LHCN-M2 (cell line): ENCODE measurements around the gene ZDHHC12. TPM values are rescaled to one million over a fixed set of nuclear protein-coding genes. Genes with fewer than 3 reads are reported as not detected.
A peak's percentile ranks its signal among the peaks of the same experiment; 100 is the strongest.

Experiments
- DNase-seq: peaks from one replicate; pipeline ENCODE4 v3.0.0-alpha.2; 2012; ENCODE audit warnings: low read depth
- total RNA-seq: library from RNA; depleted of rRNA; stranded (reverse); fragments of >200 nt; gene quantifications from 2 replicates; pipeline ENCODE4 v1.2.3, GENCODE V29; 2014

The ZDHHC12 gene
- total RNA-seq, 1 experiment from 2014 or later: 60.5 TPM

- no peak for DNase-seq
Measured at GRCh38 chr9:128729766-128730517, 6.0 kb upstream of the ZDHHC12 start.

- DNase-seq: no peak
Measured at GRCh38 chr9:128729302-128729701, 5.4 kb upstream of the ZDHHC12 start.

- DNase-seq: no peak
Measured at GRCh38 chr9:128728298-128728697, 4.4 kb upstream of the ZDHHC12 start.

- DNase-seq: no peak
Measured at GRCh38 chr9:128727640-128728248, 3.8 kb upstream of the ZDHHC12 start.

- peak; percentile 64 for DNase-seq
Measured at GRCh38 chr9:128724744-128725211, 851 bp upstream of the ZDHHC12 start.

- DNase-seq: no peak
Measured at GRCh38 chr9:128723352-128723865, 518 bp downstream of the ZDHHC12 start.

GRCh38 chr9:128722380-128723351 is 1.3 kb downstream of the ZDHHC12 start:
- DNase-seq: no peak

GRCh38 chr9:128721487-128722010 is 2.4 kb downstream of the ZDHHC12 start:
- DNase-seq: no peak

GRCh38 chr9:128720841-128721486 is 3.0 kb downstream of the ZDHHC12 start:
- no peak for DNase-seq

GRCh38 chr9:128719919-128720605 is 3.9 kb downstream of the ZDHHC12 start:
- DNase-seq: no peak

GRCh38 chr9:128718475-128718874 is 5.5 kb downstream of the ZDHHC12 start:
- no peak for DNase-seq

GRCh38 chr9:128718047-128718446 is 5.9 kb downstream of the ZDHHC12 start:
- no peak for DNase-seq

GRCh38 chr9:128716581-128717254 is 7.2 kb downstream of the ZDHHC12 start:
- no peak for DNase-seq

- no peak for DNase-seq
Measured at GRCh38 chr9:128715436-128715750, 8.5 kb downstream of the ZDHHC12 start.

GRCh38 chr9:128714586-128715435 is 9.1 kb downstream of the ZDHHC12 start:
- no peak for DNase-seq

GRCh38 chr9:128713941-128714573 is 9.9 kb downstream of the ZDHHC12 start:
- no peak for DNase-seq

GRCh38 chr9:128713411-128713780 is 10.5 kb downstream of the ZDHHC12 start:
- no peak for DNase-seq
